Neural progenitor cell (in vitro differentiated cells): ENCODE measurements around the gene FAM193A.
"Not testable (repeated sequence)": the region's sequence is repeated elsewhere in the genome, so short reads cannot be mapped to it uniquely, and the experiment has no call there.

ENCODE experiments used
- EZH2 ChIP-seq: fragments of 200-600 bp; sonication (generic); IDR thresholded peaks from 2 replicates; pipeline ENCODE4 v1.6.1; 2017; ENCODE audit warnings: antibody characterized with exemption, mild to moderate bottlenecking, moderate library complexity
- EZH2phosphoT487 ChIP-seq: fragments of 200-600 bp; sonication (generic); IDR thresholded peaks from 2 replicates; pipeline ENCODE4 v1.6.1; 2017; ENCODE audit warnings: antibody characterized with exemption
- TF ChIP-seq, protein P1 (sequence below): fragments of 200-600 bp; sonication (generic); IDR thresholded peaks from 2 replicates; pipeline ENCODE4 v1.5.1; 2017; ENCODE audit warnings: antibody characterized with exemption, mild to moderate bottlenecking

DNA sequence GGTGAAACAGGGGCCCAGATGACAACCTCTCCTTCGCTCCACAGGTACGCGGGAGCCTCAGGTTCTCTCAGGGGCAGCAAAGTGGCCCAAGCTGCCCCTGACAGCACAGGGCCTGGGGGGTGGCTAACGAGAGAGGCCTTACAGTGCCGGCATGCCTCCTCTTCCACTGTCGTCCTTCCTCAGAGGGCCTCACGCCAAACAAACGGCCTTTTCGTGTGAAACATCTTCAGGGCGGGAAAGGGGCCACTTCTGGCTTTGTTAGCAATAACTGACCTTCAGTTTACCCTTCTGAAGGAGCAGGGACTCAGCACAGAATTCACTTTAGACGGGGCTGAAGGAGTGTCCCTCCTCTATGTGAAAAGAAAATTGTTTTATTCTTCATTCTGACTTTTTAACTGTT is 21.5 kb upstream of the FAM193A start:
- TF ChIP-seq, protein P1, sequence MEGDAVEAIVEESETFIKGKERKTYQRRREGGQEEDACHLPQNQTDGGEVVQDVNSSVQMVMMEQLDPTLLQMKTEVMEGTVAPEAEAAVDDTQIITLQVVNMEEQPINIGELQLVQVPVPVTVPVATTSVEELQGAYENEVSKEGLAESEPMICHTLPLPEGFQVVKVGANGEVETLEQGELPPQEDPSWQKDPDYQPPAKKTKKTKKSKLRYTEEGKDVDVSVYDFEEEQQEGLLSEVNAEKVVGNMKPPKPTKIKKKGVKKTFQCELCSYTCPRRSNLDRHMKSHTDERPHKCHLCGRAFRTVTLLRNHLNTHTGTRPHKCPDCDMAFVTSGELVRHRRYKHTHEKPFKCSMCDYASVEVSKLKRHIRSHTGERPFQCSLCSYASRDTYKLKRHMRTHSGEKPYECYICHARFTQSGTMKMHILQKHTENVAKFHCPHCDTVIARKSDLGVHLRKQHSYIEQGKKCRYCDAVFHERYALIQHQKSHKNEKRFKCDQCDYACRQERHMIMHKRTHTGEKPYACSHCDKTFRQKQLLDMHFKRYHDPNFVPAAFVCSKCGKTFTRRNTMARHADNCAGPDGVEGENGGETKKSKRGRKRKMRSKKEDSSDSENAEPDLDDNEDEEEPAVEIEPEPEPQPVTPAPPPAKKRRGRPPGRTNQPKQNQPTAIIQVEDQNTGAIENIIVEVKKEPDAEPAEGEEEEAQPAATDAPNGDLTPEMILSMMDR: not testable (repeated sequence)
- not testable (repeated sequence) for TF ChIP-seq EZH2, EZH2phosphoT487
